AG09309 (cell line): ENCODE results near the gene SUSD2.

Experiments
- DNase-seq: peaks from one replicate; pipeline ENCODE4 v3.0.0-alpha.2; 2010; ENCODE audit warnings: low read depth
- H3K4me3 ChIP-seq: 2 replicates; pipeline ENCODE4 v1.5.1; 2011; ENCODE audit warnings: mild to moderate bottlenecking, low read depth, low read length, moderate library complexity; ENCODE audit not compliant: control insufficient read depth
- CTCF ChIP-seq: IDR thresholded peaks from 2 replicates; pipeline ENCODE4 v1.5.1; 2011; ENCODE audit warnings: mild to moderate bottlenecking, low read depth, low read length, inconsistent platforms; ENCODE audit not compliant: insufficient read depth, control insufficient read depth; ENCODE audit errors: missing control alignments

SUSD2 gene

GRCh38 chr22:24175160-24175808 is 6.0 kb upstream of the SUSD2 start:
- no peak for DNase-seq
- H3K4me3 ChIP-seq, result no peak overlapping the region
- peak; percentile 99 for TF ChIP-seq CTCF

GRCh38 chr22:24176040-24176439 is 5.2 kb upstream of the SUSD2 start:
- DNase-seq, result no peak
- no peak for TF ChIP-seq CTCF

GRCh38 chr22:24176630-24177029 is 4.7 kb upstream of the SUSD2 start:
- no peak for TF ChIP-seq CTCF
- DNase-seq, result no peak
- no peak overlapping the region for H3K4me3 ChIP-seq

More at GRCh38 chr22:24176040-24176439, 5.2 kb upstream of the SUSD2 start:
- H3K4me3 ChIP-seq, result no peak overlapping the region

- H3K4me3 ChIP-seq, result no peak overlapping the region
- DNase-seq, result no peak
- no peak for TF ChIP-seq CTCF
Observed at GRCh38 chr22:24177045-24177444, 4.2 kb upstream of the SUSD2 start.

GRCh38 chr22:24177456-24177855 is 3.8 kb upstream of the SUSD2 start:
- no peak for TF ChIP-seq CTCF
- no peak overlapping the region for H3K4me3 ChIP-seq
- DNase-seq, result no peak

GRCh38 chr22:24178021-24178431 is 3.3 kb upstream of the SUSD2 start:
- DNase-seq, result no peak
- H3K4me3 ChIP-seq, result no peak overlapping the region
- no peak for TF ChIP-seq CTCF
